Heart left ventricle (tissue), 16 donors: ENCODE results near the gene TUT7. TPM values are rescaled to one million over a fixed set of nuclear protein-coding genes. Genes with fewer than 3 reads are reported as not detected.

Experiments used
- ATAC-seq, 4 donors: fragments of 200-7000 bp; cut with Tn5 transposase; one replicate each; pipeline ENCODE4 v1.9.1; 2020 to 2022; ENCODE audit warnings: moderate library complexity in 4 of 4, mild to moderate bottlenecking in 3 of 4, moderate number of reproducible peaks in 1 of 4
- DNase-seq, 5 donors: peaks; one replicate each; pipeline ENCODE4 v3.0.0-alpha.2; 2020
- H3K27ac ChIP-seq, 12 donors: fragments of 200-600 bp; sonication (generic) in 4 of 12; one replicate each; pipeline versions ENCODE4 v1.5.0 to v1.8.0; 2016 to 2022; ENCODE audit warnings: mild to moderate bottlenecking in 2 of 12
- H3K27me3 ChIP-seq, 9 donors: fragments of 200-600 bp; sonication (generic) in 2 of 9; one replicate each; pipeline versions ENCODE4 v1.5.1 to v1.8.0; 2016 to 2022; ENCODE audit warnings: mild to moderate bottlenecking in 3 of 9
- H3K36me3 ChIP-seq, 9 donors: fragments of 200-600 bp; sonication (generic) in 2 of 9; one replicate each; pipeline versions ENCODE4 v1.5.0 to v1.8.0; 2018 to 2022; ENCODE audit warnings: mild to moderate bottlenecking in 2 of 9
- H3K4me1 ChIP-seq, 12 donors: fragments of 200-600 bp; sonication (generic) in 4 of 12; one replicate each; pipeline versions ENCODE4 v1.5.0 to v1.8.0; 2016 to 2022; ENCODE audit warnings: mild to moderate bottlenecking in 3 of 12
- H3K4me3 ChIP-seq, 12 donors: fragments of 200-600 bp; sonication (generic) in 4 of 12; one replicate each; pipeline versions ENCODE4 v1.5.0 to v1.8.0; 2017 to 2022; ENCODE audit warnings: mild to moderate bottlenecking in 9 of 12, moderate library complexity in 4 of 12
- H3K9me3 ChIP-seq, 12 donors: fragments of 200-600 bp; sonication (generic) in 4 of 12; one replicate each; pipeline versions ENCODE4 v1.5.0 to v1.8.0; 2016 to 2022; ENCODE audit warnings: mild to moderate bottlenecking in 1 of 12
- CTCF ChIP-seq, 12 donors: fragments of 200-600 bp; sonication (generic) in 4 of 12; IDR thresholded peaks; one replicate each; pipeline versions ENCODE4 v1.5.0 to v1.8.0; 2018 to 2022; ENCODE audit warnings: antibody characterized with exemption in 12 of 12, mild to moderate bottlenecking in 5 of 12
- POLR2A ChIP-seq, 2 donors: fragments of 450-650 bp; IDR thresholded peaks; one replicate each; pipeline ENCODE4 v1.6.1; 2017; ENCODE audit warnings: antibody characterized with exemption in 2 of 2, mild to moderate bottlenecking in 2 of 2, moderate library complexity in 2 of 2
- WGBS, 4 donors: extraction: QIAGEN DNeasy Blood & Tissue Kit in 2 of 4; methylation state at CpG; one replicate each; pipeline versions ENCODE4 v1.1.5 to v1.1.7; 2013 to 2018; 5-methylcytosine and 5-hydroxymethylcytosine counted together
- intact Hi-C, 10 donors: fragments of 100-400 bp; cut with DNase I; formaldehyde crosslinking; loops; one replicate each; pipeline versions ENCODE4 v1.11.1 to v1.14.2; 2022
- polyA plus RNA-seq, 2 donors: library from polyadenylated mRNA; stranded (reverse); fragments of 200-250 nt; gene quantifications; one replicate each; pipeline ENCODE4 v1.2.3, GENCODE V29; 2013
- total RNA-seq, 9 donors: library from RNA; depleted of rRNA in 2 of 9; stranded (reverse); fragments of >200 nt in 2 of 9; fragmentation: NEBNext Ultra II Directional in 3 of 9; extraction: Animal tissue kit (Norgen Biotek cat#: 25700) in 3 of 9; gene quantifications; one replicate each; pipeline versions ENCODE4 v1.1.0 to v1.2.4, GENCODE V29; 2016 to 2023
- donor health status: ischemic (EF 13 %, LVEDD 7.1; RV severe dilation, severe dysfunction).
- donor health status: healthy with polysubstance abuse.
- donor health status: DM: no; HTN: yes; CAD: no.
- donor health status: DM: no; HTN: no; CAD: no.
- donor health status: ischemic (EF 25% LVEDD 6.9; RV normal size, moderate dysfunction).
- donor health status: ischemic (EF 25% LVEDD 5.7; RV mildly dilated, moderate dysfunction).
- donor health status: healthy.
- donor health status: DM: yes; HTN: yes; CAD: no.
- donor health status: ischemic (EF 35%, LVEDD 5.7; RV mildly dilated, moderate dysfunction).
- donor health status: nonischemic (EF 11% LVEDD 7.7; RV severe dilation, severe dysfunction).
- donor health status: DM: yes; HTN: yes; CAD: no.
- donor health status: PGD.
- donor health status: ischemic (EF 29% LVEDD 5.4; RV normal size, mild dysfunction).
- donor health status: nonischemic (EF 23%, LVEDD 6.1; RV moderate dilation, normal function).

TUT7 gene
- total and polyA plus RNA-seq, 11 donors: 7.7 to 31.0 (median 12.1) TPM

- Histone ChIP-seq H3K4me3 (peak overlapping the region; percentile 57 to 98 (median 88)), H3K27ac (peak overlapping the region in 11 of 12 donors; percentile 91 to 99 (median 97)), H3K36me3 (peaks cover 0 to 22% (median 5%) of the 10 kb centered on the region in 9 donors), H3K9me3 (no peaks in the 10 kb centered on the region), H3K27me3 (no peaks in the 10 kb centered on the region), H3K4me1 (peaks cover 0 to 40% (median 29%) of the 10 kb centered on the region in 12 donors)
- TF ChIP-seq POLR2A (IDR thresholded peaks at IDR 0.05) (no peak), CTCF (IDR thresholded peaks at IDR 0.05) (no peak)
- DNase-seq (peak in 1 of 5 donors; percentile 39), ATAC-seq (peak; percentile 4 to 38 (median 30))
- intact Hi-C loops: loop anchor here in 2 of 10 donors (5.0 to 10.0 kb wide), 3 partner anchors 69 to 338 kb away; partner anchors contain the start of genes NAA35 (in 1 of the 2) and TUT7 (in 1 of the 2)
- 18 to 23% (median 19%) methylated on average over 12 of the region's 12 CpGs for WGBS, 4 donors
Measured at GRCh38 chr9:86282979-86283535, 71.2 kb downstream of the TUT7 start.

GRCh38 chr9:86282077-86282978 is 71.9 kb downstream of the TUT7 start, which contains the start of gene ISCA1:
TSS of gene ISCA1 (minus strand) at chr9:86282538. CDS start at chr9:86282458, 80 bp downstream.
- TF ChIP-seq POLR2A (IDR thresholded peaks at IDR 0.05) (peak; percentile 64 to 95), CTCF (IDR thresholded peaks at IDR 0.05) (no peak)
- intact Hi-C loops: loop anchor here in 2 of 10 donors (5.0 to 10.0 kb wide), 3 partner anchors 70 to 338 kb away; partner anchors contain the start of genes NAA35 (in 1 of the 2) and TUT7 (in 1 of the 2)

GRCh38 chr9:86281593-86282076 is 72.6 kb downstream of the TUT7 start:
- TF ChIP-seq CTCF (IDR thresholded peaks at IDR 0.05) (no peak), POLR2A (IDR thresholded peaks at IDR 0.05) (no peak)
- WGBS, 4 donors: 0 to 1% (median 0%) methylated on average over 13 to 31 of the region's 31 CpGs
- DNase-seq: no peak
- Histone ChIP-seq H3K27me3 (no peaks in the 10 kb centered on the region), H3K36me3 (peaks cover 0 to 13% (median 0%) of the 10 kb centered on the region in 9 donors), H3K9me3 (no peaks in the 10 kb centered on the region), H3K27ac (peak overlapping the region; percentile 91 to 99 (median 97)), H3K4me3 (peak overlapping the region; percentile 57 to 98 (median 88)), H3K4me1 (peaks cover 0 to 48% (median 37%) of the 10 kb centered on the region in 12 donors)
- peak in 1 of 4 donors; percentile 1 for ATAC-seq
- intact Hi-C loops: loop anchor here in 2 of 10 donors (5.0 to 10.0 kb wide), 3 partner anchors 71 to 337 kb away; partner anchors contain the start of genes NAA35 (in 1 of the 2) and TUT7 (in 1 of the 2)

More at GRCh38 chr9:86282077-86282978, 71.9 kb downstream of the TUT7 start, which contains the start of gene ISCA1:
- Histone ChIP-seq H3K9me3 (no peaks in the 10 kb centered on the region), H3K27me3 (no peaks in the 10 kb centered on the region), H3K36me3 (peaks cover 0 to 15% (median 0%) of the 10 kb centered on the region in 9 donors), H3K4me3 (peak within 1 kb of the TSS; percentile 57 to 98 (median 88)), H3K4me1 (peaks cover 0 to 44% (median 34%) of the 10 kb centered on the region in 12 donors), H3K27ac (peak within 1 kb of the TSS; percentile 91 to 99 (median 97))
- peak; percentile 97 to 99 (median 98) for DNase-seq
- WGBS, 4 donors: 0 to 3% (median 1%) methylated on average over 21 to 101 of the region's 101 CpGs
- ATAC-seq: peak; percentile 94 to 97 (median 97)
